Fibroblast of lung (primary cell): ENCODE data around the gene KIR3DL3.

Experiments used
- CTCF ChIP-seq, 2 donors: IDR thresholded peaks in 1 of 2; conservative IDR thresholded peaks in 1 of 2; 1 replicate in 1 of 2; 2 replicates in 1 of 2; pipeline ENCODE4 v1.5.1; 2011 to 2012; ENCODE audit warnings: low read length in 2 of 2, control low read depth in 1 of 2, inconsistent platforms in 1 of 2, low read depth in 1 of 2, mild to moderate bottlenecking in 1 of 2
- EZH2 ChIP-seq: IDR thresholded peaks from 2 replicates; pipeline ENCODE4 v1.5.1; 2012; ENCODE audit warnings: low read length, control low read depth, mild to moderate bottlenecking; ENCODE audit errors: missing control alignments

- TF ChIP-seq CTCF (conservative IDR thresholded peaks at IDR 0.05 in 1 of 2, IDR thresholded peaks at IDR 0.05 in 1 of 2; ENCODE audit: low read depth in 1 of 2, low read length in 2 of 2) (no peak), EZH2 (no peak)
These were observed at the start of gene KIR3DL3 for GRCh38 chr19:54724142-54724541.
